OCI-LY3 (cell line): ENCODE results near the gene ACP3.

Source experiments
- H2AFZ ChIP-seq: fragments of 200-600, 300-600 bp; shearing (Covaris generic); 2 replicates; pipeline ENCODE4 v1.6.0; 2014; ENCODE audit warnings: antibody characterized with exemption, low read depth, low read length
- H3K27ac ChIP-seq: fragments of 200-600, 300-600 bp; sonication (generic); 2 replicates; pipeline ENCODE4 v1.5.1; 2014; ENCODE audit warnings: mild to moderate bottlenecking, low read length, moderate library complexity, mixed read lengths
- H3K27me3 ChIP-seq: fragments of 200-600, 300-600 bp; sonication (generic); 2 replicates; pipeline ENCODE4 v1.6.1; 2014; ENCODE audit warnings: low read depth, low read length, mixed read lengths
- H3K36me3 ChIP-seq: fragments of 200-600, 300-600 bp; sonication (generic); replicated peaks from 2 replicates; pipeline ENCODE3; 2014; ENCODE audit warnings: low read depth, low read length, mixed read lengths
- H3K4me1 ChIP-seq: fragments of 300-600, 200-600 bp; sonication (generic); 2 replicates; pipeline ENCODE4 v1.6.1; 2014; ENCODE audit warnings: low read length, mixed read lengths
- H3K4me2 ChIP-seq: fragments of 200-600, 300-600 bp; sonication (generic); 2 replicates; pipeline ENCODE4 v1.6.1; 2014; ENCODE audit warnings: low read length, mixed read lengths
- H3K4me3 ChIP-seq: fragments of 300-600, 200-600 bp; sonication (generic); 2 replicates; pipeline ENCODE4 v1.5.1; 2014; ENCODE audit warnings: antibody characterized with exemption, mild to moderate bottlenecking, low read length, moderate library complexity
- H3K79me2 ChIP-seq: fragments of 300-600, 200-600 bp; shearing (Covaris generic); 2 replicates; pipeline ENCODE4 v1.6.1; 2014; ENCODE audit warnings: mild to moderate bottlenecking, low read length, mixed read lengths
- H3K9ac ChIP-seq: fragments of 300-600, 200-600 bp; shearing (Covaris generic); 2 replicates; pipeline ENCODE4 v1.6.0; 2014; ENCODE audit warnings: mild to moderate bottlenecking, low read length, moderate library complexity
- H3K9me3 ChIP-seq: fragments of 200-600, 300-600 bp; shearing (Covaris generic); 2 replicates; pipeline ENCODE4 v1.6.1; 2014; ENCODE audit warnings: low read length, mixed read lengths; ENCODE audit not compliant: insufficient read depth
- H4K20me1 ChIP-seq: fragments of 200-600, 300-600 bp; sonication (generic); 2 replicates; pipeline ENCODE4 v1.6.1; 2016; ENCODE audit warnings: low read length, mixed read lengths; ENCODE audit not compliant: insufficient read depth
- EZH2phosphoT487 ChIP-seq: fragments of 200-600 bp; shearing (Covaris generic); IDR thresholded peaks from 2 replicates; pipeline ENCODE4 v1.6.1; 2018; ENCODE audit warnings: antibody characterized with exemption, mixed run types, low read depth
- TF ChIP-seq, protein P1 (sequence below): fragments of 200-600, 300-600 bp; sonication (generic); IDR thresholded peaks from 2 replicates; pipeline ENCODE4 v1.5.1; 2014; ENCODE audit warnings: antibody characterized with exemption, low read length, low read depth

ACP3 gene

DNA sequence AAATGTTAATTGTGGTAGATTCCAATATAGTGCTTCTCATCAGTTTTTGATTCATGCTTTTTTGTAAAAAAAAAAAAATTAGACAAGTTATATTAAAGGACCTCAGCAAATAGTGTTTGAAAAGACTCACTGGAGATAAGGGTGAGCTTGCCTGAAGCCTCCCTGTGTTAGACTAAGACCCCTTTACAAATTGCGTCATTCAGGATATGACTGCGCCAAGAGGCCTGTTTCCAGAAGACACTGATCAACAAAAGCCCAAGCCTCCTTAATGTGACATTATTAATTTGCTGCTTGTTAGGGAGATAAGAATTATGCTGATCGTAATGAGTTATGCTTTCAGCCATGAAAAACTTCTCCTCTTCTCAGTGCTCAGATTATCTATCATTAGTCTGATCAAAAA lies 87.1 kb downstream of the ACP3 start:
- Histone ChIP-seq H3K9ac (no peak overlapping the region), H3K36me3 (no peaks in the 10 kb centered on the region), H3K27me3 (peaks cover 24% of the 10 kb centered on the region; the same call in 1 of the 2 replicates), H3K4me2 (no peak overlapping the region), H3K4me1 (peaks cover 41% of the 10 kb centered on the region), H4K20me1 (no peaks in the 10 kb centered on the region), H3K4me3 (no peak overlapping the region), H3K79me2 (no peaks in the 10 kb centered on the region), H3K9me3 (no peaks in the 10 kb centered on the region), H3K27ac (no peak overlapping the region), H2AFZ (no peak overlapping the region)
- TF ChIP-seq, protein P1, sequence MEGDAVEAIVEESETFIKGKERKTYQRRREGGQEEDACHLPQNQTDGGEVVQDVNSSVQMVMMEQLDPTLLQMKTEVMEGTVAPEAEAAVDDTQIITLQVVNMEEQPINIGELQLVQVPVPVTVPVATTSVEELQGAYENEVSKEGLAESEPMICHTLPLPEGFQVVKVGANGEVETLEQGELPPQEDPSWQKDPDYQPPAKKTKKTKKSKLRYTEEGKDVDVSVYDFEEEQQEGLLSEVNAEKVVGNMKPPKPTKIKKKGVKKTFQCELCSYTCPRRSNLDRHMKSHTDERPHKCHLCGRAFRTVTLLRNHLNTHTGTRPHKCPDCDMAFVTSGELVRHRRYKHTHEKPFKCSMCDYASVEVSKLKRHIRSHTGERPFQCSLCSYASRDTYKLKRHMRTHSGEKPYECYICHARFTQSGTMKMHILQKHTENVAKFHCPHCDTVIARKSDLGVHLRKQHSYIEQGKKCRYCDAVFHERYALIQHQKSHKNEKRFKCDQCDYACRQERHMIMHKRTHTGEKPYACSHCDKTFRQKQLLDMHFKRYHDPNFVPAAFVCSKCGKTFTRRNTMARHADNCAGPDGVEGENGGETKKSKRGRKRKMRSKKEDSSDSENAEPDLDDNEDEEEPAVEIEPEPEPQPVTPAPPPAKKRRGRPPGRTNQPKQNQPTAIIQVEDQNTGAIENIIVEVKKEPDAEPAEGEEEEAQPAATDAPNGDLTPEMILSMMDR, result no peak
- TF ChIP-seq EZH2phosphoT487, result no peak

DNA sequence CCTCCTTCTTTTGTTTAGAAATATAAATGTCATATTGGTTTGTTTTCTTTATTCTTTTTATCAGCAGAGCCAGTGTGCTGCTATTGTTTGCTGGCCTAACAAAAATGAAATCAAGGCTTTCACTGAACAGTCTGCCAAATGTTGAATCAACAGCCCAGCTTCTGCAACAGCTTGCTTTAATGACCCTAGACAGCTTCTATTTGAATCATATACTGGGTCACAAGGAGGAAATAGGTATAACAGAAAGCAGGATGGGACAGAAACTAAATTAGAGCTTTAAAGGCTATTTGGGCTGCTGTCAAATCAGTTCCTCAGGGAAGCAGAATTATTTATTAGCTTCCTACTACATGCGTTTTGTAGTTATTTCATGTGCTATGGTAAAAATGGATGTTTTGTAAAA lies 88.0 kb downstream of the ACP3 start:
- no peaks in the 10 kb centered on the region for H3K9me3 ChIP-seq
- H3K27me3 ChIP-seq, result peaks cover 25% of the 10 kb centered on the region; the same call in 1 of the 2 replicates
- H2AFZ ChIP-seq, result no peak overlapping the region
- H3K9ac ChIP-seq, result no peak overlapping the region
- H3K4me3 ChIP-seq, result peak overlapping the region; percentile 27; the same call in 1 of the 2 replicates
- no peaks in the 10 kb centered on the region for H3K36me3 ChIP-seq
- no peaks in the 10 kb centered on the region for H4K20me1 ChIP-seq
- H3K79me2 ChIP-seq, result no peaks in the 10 kb centered on the region
- peak overlapping the region; percentile 58 for H3K4me2 ChIP-seq
- peaks cover 34% of the 10 kb centered on the region for H3K4me1 ChIP-seq
- no peak overlapping the region for H3K27ac ChIP-seq
- TF ChIP-seq, protein P1, result no peak
- no peak for TF ChIP-seq EZH2phosphoT487

DNA sequence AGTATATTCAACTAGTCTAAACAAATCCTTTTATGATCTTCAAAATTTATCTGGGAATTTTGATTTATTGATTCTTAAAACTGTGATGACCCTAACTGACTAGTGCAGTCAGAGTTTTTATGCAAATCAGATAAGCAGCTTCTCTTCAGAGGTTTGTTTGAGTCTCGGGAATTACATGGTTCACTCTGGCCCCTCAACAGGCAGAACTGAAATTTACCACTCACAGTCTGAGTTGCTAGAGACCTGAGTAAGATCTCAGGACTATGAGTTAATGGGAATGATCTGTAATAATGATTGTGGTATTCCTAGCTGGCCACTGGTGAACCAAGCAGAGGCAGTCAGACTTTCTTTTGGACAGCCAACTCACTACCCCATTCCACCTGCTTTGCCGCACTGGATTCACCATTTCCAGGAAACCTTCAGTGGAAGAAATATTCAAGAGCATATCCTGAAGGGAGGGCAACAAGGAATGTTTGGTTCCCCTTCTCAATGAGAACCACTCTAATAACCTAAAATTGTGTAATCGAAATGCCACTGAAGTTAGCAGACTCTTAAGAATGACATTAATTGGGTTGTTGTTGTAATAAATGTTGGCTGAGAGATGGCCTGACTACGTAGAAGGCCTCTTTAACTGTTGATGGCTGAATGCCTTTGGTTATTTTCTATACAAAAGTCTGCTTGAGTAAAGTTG lies 88.5 kb downstream of the ACP3 start:
- no peak overlapping the region for H3K9ac ChIP-seq
- H3K4me1 ChIP-seq, result peaks cover 34% of the 10 kb centered on the region
- H3K9me3 ChIP-seq, result no peaks in the 10 kb centered on the region
- no peak for TF ChIP-seq EZH2phosphoT487
- TF ChIP-seq, protein P1, result no peak
- no peaks in the 10 kb centered on the region for H3K79me2 ChIP-seq
- H2AFZ ChIP-seq, result no peak overlapping the region
- peak overlapping the region; percentile 58 for H3K4me2 ChIP-seq
- peaks cover 26% of the 10 kb centered on the region; the same call in 1 of the 2 replicates for H3K27me3 ChIP-seq
- peak overlapping the region; percentile 27; the same call in 1 of the 2 replicates for H3K4me3 ChIP-seq
- no peaks in the 10 kb centered on the region for H4K20me1 ChIP-seq
- no peak overlapping the region for H3K27ac ChIP-seq
- H3K36me3 ChIP-seq, result no peaks in the 10 kb centered on the region

DNA sequence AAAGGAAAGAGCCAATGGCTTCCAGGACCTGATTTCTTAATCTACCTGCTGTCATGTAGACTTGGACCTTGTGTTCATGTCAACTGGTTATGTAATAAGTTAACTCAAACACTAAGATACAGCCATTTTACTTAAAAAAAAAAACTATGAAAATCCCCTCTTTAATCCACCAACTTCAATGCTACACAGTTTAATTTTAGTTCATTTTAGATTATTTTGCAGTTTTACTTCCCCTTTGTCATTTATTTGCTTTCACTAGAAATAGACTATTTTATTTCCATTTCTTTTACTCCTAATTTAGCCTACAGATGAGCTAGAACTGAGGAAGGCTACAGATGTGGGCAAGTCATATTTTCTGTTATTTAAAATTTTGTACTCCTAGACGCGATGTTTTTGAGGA lies 89.4 kb downstream of the ACP3 start:
- Histone ChIP-seq H2AFZ (no peak overlapping the region), H3K4me2 (peak overlapping the region; percentile 10; the same call in 1 of the 2 replicates), H3K9me3 (no peaks in the 10 kb centered on the region), H3K4me3 (no peak overlapping the region), H3K9ac (no peak overlapping the region), H3K4me1 (peaks cover 27% of the 10 kb centered on the region), H3K79me2 (no peaks in the 10 kb centered on the region), H3K27ac (no peak overlapping the region), H3K27me3 (peaks cover 20% of the 10 kb centered on the region; the same call in 1 of the 2 replicates), H4K20me1 (no peaks in the 10 kb centered on the region), H3K36me3 (no peaks in the 10 kb centered on the region)
- TF ChIP-seq EZH2phosphoT487, result no peak
- TF ChIP-seq, protein P1, result no peak
